Natural killer cell (primary cell): ENCODE data around the gene IFI30. TPM values are rescaled to one million over a fixed set of nuclear protein-coding genes. Genes with fewer than 3 reads are reported as not detected.

Experiments used
- ATAC-seq, 3 donors: fragments of 150-1000 bp in 2 of 3; fragments of 200-7000 bp in 1 of 3; cut with Tn5 transposase; 1 replicate in 1 of 3; 2 replicates in 2 of 3; pipeline ENCODE4 v1.10.0; 2021; ENCODE audit warnings: mild to moderate bottlenecking in 2 of 3, moderate library complexity in 2 of 3
- DNase-seq, 2 donors: peaks; one replicate each; pipeline versions ENCODE4 v3.0.0 to v3.0.0-alpha.2; 2013 to 2021; ENCODE audit warnings: mixed read lengths in 1 of 2
- H3K27ac ChIP-seq: one replicate; pipeline ENCODE4 v1.5.1; 2013; ENCODE audit warnings: mild to moderate bottlenecking, low read length
- H3K27me3 ChIP-seq: one replicate; pipeline ENCODE4 v1.6.1; 2013; ENCODE audit warnings: low read length; ENCODE audit not compliant: control insufficient read depth, insufficient read depth
- H3K36me3 ChIP-seq: one replicate; pipeline ENCODE4 v1.6.1; 2013; ENCODE audit warnings: low read length; ENCODE audit not compliant: control insufficient read depth, insufficient read depth
- H3K4me1 ChIP-seq: one replicate; pipeline ENCODE4 v1.6.1; 2013; ENCODE audit warnings: low read length; ENCODE audit not compliant: control insufficient read depth, insufficient read depth
- H3K4me3 ChIP-seq: one replicate; pipeline ENCODE4 v1.5.1; 2013; ENCODE audit warnings: low read length
- H3K9me3 ChIP-seq: one replicate; pipeline ENCODE4 v1.6.1; 2013; ENCODE audit warnings: low read length; ENCODE audit not compliant: control insufficient read depth, insufficient read depth
- H3K27ac Mint-ChIP-seq, 2 donors: one replicate each; pipeline ENCODE4 v1.8.0; 2022; ENCODE audit warnings: mild to moderate bottlenecking in 2 of 2, mixed read lengths in 2 of 2, moderate library complexity in 1 of 2
- H3K27me3 Mint-ChIP-seq, 2 donors: one replicate each; pipeline ENCODE4 v1.8.0; 2022; ENCODE audit warnings: low read depth in 2 of 2, mixed read lengths in 2 of 2
- H3K36me3 Mint-ChIP-seq: one replicate; pipeline ENCODE4 v1.8.0; 2022; ENCODE audit warnings: mixed read lengths
- H3K4me1 Mint-ChIP-seq, 2 donors: one replicate each; pipeline ENCODE4 v1.8.0; 2022; ENCODE audit warnings: mixed read lengths in 2 of 2
- H3K4me3 Mint-ChIP-seq: one replicate; pipeline ENCODE4 v1.8.0; 2022; ENCODE audit warnings: mild to moderate bottlenecking, moderate library complexity, mixed read lengths
- H3K9me3 Mint-ChIP-seq, 2 donors: one replicate each; pipeline ENCODE4 v1.8.0; 2022; ENCODE audit warnings: mixed read lengths in 2 of 2
- CTCF ChIP-seq: fragments of 200-600 bp; IDR thresholded peaks from one replicate; pipeline ENCODE4 v1.8.0; 2022; ENCODE audit warnings: antibody characterized with exemption
- WGBS: methylation state at CpG from one replicate; pipeline ENCODE4 v1.1.7; 2013; ENCODE audit warnings: missing lambda C conversion rate; ENCODE audit not compliant: insufficient coverage; 5-methylcytosine and 5-hydroxymethylcytosine counted together
- intact Hi-C: fragments of 100-400 bp; cut with micrococcal nuclease; formaldehyde crosslinking; loops from one replicate; pipeline ENCODE4 v1.14.2; 2022
- total RNA-seq, 4 donors: library from RNA; stranded (reverse); fragments of 120-200 nt in 1 of 4; gene quantifications; one replicate each; pipeline versions ENCODE4 v1.2.3 to v1.2.4, GENCODE V29; 2013 to 2022

Gene IFI30
- total RNA-seq, 3 donors from 2014 or later (not counting 1 experiment from before 2014, with no cell fraction given), result 38.2 to 109 (median 89.5) TPM

DNA sequence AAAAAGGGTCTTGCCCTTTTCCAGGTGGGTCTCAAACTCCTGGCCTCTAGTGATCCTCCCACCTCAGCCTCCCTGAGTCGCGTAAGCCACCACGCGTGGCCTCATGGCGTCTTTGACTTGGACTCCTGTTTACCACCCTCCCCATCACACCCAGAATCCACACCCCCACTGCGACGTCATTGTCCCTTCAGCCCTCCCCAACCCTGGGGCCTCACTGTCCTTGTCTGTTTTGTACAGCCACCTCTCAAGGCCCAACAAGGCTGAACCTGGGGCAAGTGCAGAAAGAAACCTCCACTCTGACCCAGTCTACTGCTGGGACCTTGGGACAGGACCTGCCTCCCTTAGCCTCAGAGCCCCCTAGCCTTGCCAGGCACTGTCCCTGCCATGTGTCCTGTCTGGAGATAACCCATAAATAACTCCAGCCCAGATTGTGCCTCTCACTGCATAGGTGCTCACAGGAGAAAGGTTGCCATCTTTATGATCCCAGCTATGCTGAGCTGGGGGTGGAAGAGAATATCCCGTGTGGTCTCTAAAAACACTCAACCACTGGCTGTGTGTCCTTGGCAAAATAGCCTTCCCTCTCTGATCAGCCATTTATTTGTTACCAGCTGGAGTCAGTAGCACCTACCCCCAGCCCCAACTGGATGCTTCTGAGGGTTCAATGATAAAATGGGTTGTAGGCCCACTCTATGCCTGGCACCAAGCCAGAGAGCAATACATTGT, 1.8 kb upstream of the IFI30 start:
- no peaks in the 10 kb centered on the region for H3K27me3 Mint-ChIP-seq
- H3K9me3 ChIP-seq, result no peaks in the 10 kb centered on the region
- H3K4me3 Mint-ChIP-seq, result no peak overlapping the region
- H3K27ac Mint-ChIP-seq, result peak overlapping the region; percentile 75 to 86
- H3K9me3 Mint-ChIP-seq, result no peaks in the 10 kb centered on the region
- no peak overlapping the region for H3K4me3 ChIP-seq
- peaks cover 10 to 39% of the 10 kb centered on the region in 2 donors for H3K4me1 Mint-ChIP-seq
- 82% methylated on average over 8 of the region's 8 CpGs for WGBS
- peaks cover 71% of the 10 kb centered on the region for H3K4me1 ChIP-seq
- no peak for ATAC-seq
- no peak for DNase-seq
- no peaks in the 10 kb centered on the region for H3K27me3 ChIP-seq
- H3K27ac ChIP-seq, result peak overlapping the region; percentile 86
- intact Hi-C loops, result loop anchor here (5.0 kb wide), 1 partner anchor 164 kb away; the partner anchor contains the start of gene ARRDC2
- no peak for TF ChIP-seq CTCF
- no peaks in the 10 kb centered on the region for H3K36me3 Mint-ChIP-seq
- peaks cover 6% of the 10 kb centered on the region for H3K36me3 ChIP-seq

GRCh38 chr19:18172331-18173053, 1.1 kb upstream of the IFI30 start:
- Mint-ChIP-seq H3K36me3 (no peaks in the 10 kb centered on the region), H3K4me3 (peak overlapping the region; percentile 90), H3K9me3 (no peaks in the 10 kb centered on the region), H3K27ac (peak overlapping the region; percentile 57 to 86), H3K4me1 (peaks cover 10 to 39% of the 10 kb centered on the region in 2 donors), H3K27me3 (no peaks in the 10 kb centered on the region)
- Histone ChIP-seq H3K4me3 (no peak overlapping the region), H3K27ac (peak overlapping the region; percentile 86), H3K4me1 (peaks cover 71% of the 10 kb centered on the region), H3K27me3 (no peaks in the 10 kb centered on the region), H3K9me3 (no peaks in the 10 kb centered on the region), H3K36me3 (peaks cover 8% of the 10 kb centered on the region)
- ATAC-seq (no peak), DNase-seq (no peak)
- intact Hi-C loops, result loop anchor here (5.0 kb wide), 1 partner anchor 165 kb away; the partner anchor contains the start of gene ARRDC2
- TF ChIP-seq CTCF, result no peak
- WGBS, result 85% methylated on average over 7 of the region's 7 CpGs

DNA sequence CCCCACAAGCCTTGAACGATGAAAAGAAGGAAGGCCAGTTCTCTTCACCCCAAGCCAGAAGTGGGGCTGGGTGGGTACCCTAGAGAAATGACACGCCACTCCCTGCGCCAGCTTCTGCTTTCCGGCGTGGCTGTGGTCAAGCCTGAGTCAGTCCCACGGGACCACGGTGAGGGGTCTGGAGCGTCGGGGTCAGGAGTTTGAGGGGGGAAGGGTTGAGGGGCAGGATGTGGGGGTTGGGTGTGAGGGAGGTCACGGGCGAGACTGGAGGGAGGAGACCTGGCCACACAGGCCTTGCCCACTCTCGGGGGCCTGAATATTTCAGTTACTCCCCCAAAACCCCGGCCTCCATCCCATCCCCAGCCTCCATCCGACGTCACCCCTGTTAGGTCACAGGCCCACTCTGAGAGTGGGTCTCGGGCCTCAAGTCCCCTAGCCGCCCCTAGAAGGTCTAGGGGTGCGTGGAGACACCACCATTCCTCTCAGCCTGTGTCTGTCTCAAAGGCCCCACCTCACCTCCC, 500 bp upstream of the IFI30 start:
- DNase-seq (peak in 1 of 2 donors; percentile 31), ATAC-seq (peak; percentile 23 to 47 (median 30))
- H3K36me3 Mint-ChIP-seq, result no peaks in the 10 kb centered on the region

More for the DNA sequence above, 500 bp upstream of the IFI30 start:
- 13% methylated on average over 16 of the region's 18 CpGs for WGBS
- H3K27me3 Mint-ChIP-seq, result no peaks in the 10 kb centered on the region
- Histone ChIP-seq H3K27me3 (no peaks in the 10 kb centered on the region), H3K4me3 (peak overlapping the region; percentile 50), H3K36me3 (peaks cover 13% of the 10 kb centered on the region), H3K9me3 (no peaks in the 10 kb centered on the region), H3K4me1 (peaks cover 67% of the 10 kb centered on the region), H3K27ac (peak overlapping the region; percentile 86)
- H3K27ac Mint-ChIP-seq, result peak overlapping the region; percentile 57 to 86
- TF ChIP-seq CTCF, result no peak
- no peaks in the 10 kb centered on the region for H3K9me3 Mint-ChIP-seq
- intact Hi-C loops, result loop anchor here (5.0 kb wide), 1 partner anchor 166 kb away; the partner anchor contains the start of gene ARRDC2
- H3K4me1 Mint-ChIP-seq, result peaks cover 10 to 35% of the 10 kb centered on the region in 2 donors
- H3K4me3 Mint-ChIP-seq, result peak overlapping the region; percentile 90
